Spleen (tissue), 7 donors: ENCODE results near the gene IL1RAPL2.

ENCODE experiments used
- CTCF ChIP-seq, 11 experiments: fragments of 200-600 bp in 7 of 11; fragments of 450-650 bp in 4 of 11; sonication (generic) in 4 of 11; IDR thresholded peaks in 8 of 11; conservative IDR thresholded peaks in 3 of 11; 1 replicate in 7 of 11; 2 replicates in 4 of 11; pipeline versions ENCODE4 v1.4.0 to v1.8.0; 2016 to 2021; ENCODE audit warnings: antibody characterized with exemption in 11 of 11, inconsistent platforms in 4 of 11, mild to moderate bottlenecking in 1 of 11
- POLR2A ChIP-seq, 3 donors: fragments of 450-650 bp; IDR thresholded peaks; one replicate each; pipeline ENCODE4 v1.5.1; 2017; ENCODE audit warnings: antibody characterized with exemption in 3 of 3, mild to moderate bottlenecking in 1 of 3
- POLR2AphosphoS5 ChIP-seq, 3 donors: sonication (generic); formaldehyde crosslinking; IDR thresholded peaks; one replicate each; pipeline ENCODE4 v1.5.1; 2017; ENCODE audit warnings: antibody characterized with exemption in 3 of 3
- donor health status: DM: no; HTN: no; CAD: no; lungs with moderate emphysema.
- donor health status: DM: no; HTN: no; CAD: no.
- donor health status: DM: no; HTN: no; CAD: no.

DNA sequence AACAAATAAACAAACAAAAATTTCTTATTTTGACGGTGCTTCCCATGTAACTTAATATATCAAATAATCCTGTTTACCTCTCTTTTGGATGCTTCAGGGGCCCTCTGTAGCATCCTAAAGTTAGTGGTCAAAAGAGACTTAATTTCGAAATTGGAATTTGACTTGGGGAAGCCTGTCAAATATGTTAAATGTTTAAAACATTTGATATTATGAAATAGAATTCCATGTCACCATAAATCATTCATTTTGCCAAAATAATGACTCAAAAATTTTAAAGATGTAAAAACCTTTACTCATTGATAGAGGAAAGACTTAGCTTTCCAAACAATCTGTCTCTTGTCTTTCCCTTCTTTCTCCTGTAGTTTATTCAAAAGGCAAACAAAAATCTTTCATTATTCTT, 675.1 kb downstream of the IL1RAPL2 start:
- no peak for TF ChIP-seq POLR2A (IDR thresholded peaks at IDR 0.05)
- no peak for TF ChIP-seq CTCF (IDR thresholded peaks at IDR 0.05 in 8 of 11, conservative IDR thresholded peaks at IDR 0.05 in 3 of 11)
- TF ChIP-seq POLR2AphosphoS5 (IDR thresholded peaks at IDR 0.05), result no peak
